ENCODE results near the gene FOLH1.
"Not testable (repeated sequence)": the region's sequence is repeated elsewhere in the genome, so short reads cannot be mapped to it uniquely, and the experiment has no call there.

Gene FOLH1

DNA sequence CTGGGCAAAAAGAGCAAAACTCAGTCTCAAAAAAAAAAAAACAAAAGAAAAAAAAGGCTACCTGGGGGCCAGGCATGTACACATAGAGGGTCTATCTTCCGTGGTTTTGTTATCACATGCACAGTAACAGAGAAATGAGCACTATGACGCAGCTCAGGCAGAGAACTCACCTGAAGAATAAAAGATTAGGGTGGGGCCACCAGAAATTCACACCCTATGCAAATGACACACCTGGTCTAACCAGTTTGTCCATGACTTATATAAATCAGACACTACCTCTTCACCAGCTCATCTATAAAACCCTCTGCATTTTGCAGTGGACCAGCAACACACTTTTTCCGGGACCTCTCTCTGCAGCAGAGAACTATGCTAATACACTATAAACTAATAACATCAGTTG is 30.5 kb downstream of the FOLH1 start:
- not testable (repeated sequence) for DNase-seq (ENCODE audit: low read depth, low spot score)

- DNase-seq (ENCODE audit: low read depth, low spot score) = not testable (repeated sequence)
Observed at GRCh38 chr11:49175378-49175777, 33.0 kb downstream of the FOLH1 start.

- DNase-seq (ENCODE audit: low read depth, low spot score) = not testable (repeated sequence)
Observed at GRCh38 chr11:49174691-49175366, 33.6 kb downstream of the FOLH1 start.

GRCh38 chr11:49171613-49172012 is 36.8 kb downstream of the FOLH1 start:
- DNase-seq (ENCODE audit: low read depth, low spot score) = not testable (repeated sequence)

- DNase-seq (ENCODE audit: low read depth, low spot score) = not testable (repeated sequence)
Observed at GRCh38 chr11:49169579-49169978, 38.8 kb downstream of the FOLH1 start.

DNA sequence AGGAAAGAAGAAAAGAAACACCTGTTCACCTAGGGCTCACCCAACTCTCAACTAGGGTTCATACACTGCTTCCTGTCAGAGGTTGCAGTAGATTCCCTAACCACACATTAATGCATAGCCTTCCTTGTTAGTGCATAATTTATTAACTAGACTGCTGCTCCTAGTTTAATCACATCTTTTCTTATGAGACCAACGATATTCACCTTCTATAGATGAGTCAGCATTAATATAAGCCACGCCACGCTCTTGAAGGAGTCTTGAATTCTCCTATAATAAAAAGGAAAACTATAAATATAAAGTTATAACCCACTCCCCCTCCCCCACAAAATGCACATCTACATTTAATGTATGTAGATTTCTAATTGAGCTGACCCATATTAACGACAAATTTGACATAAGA is 39.4 kb downstream of the FOLH1 start:
- DNase-seq (ENCODE audit: low read depth, low spot score) = not testable (repeated sequence)

GRCh38 chr11:49151211-49151610 is 57.2 kb downstream of the FOLH1 start:
- DNase-seq (ENCODE audit: low read depth, low spot score) = no peak

- DNase-seq (ENCODE audit: low read depth, low spot score) = not testable (repeated sequence)
Observed at GRCh38 chr11:49102356-49102755, 106.0 kb downstream of the FOLH1 start.

Data from iPS DF 19.7 (cell line).